ENCODE data around the gene PMM2. TPM values are rescaled to one million over a fixed set of nuclear protein-coding genes. Genes with fewer than 3 reads are reported as not detected.

PMM2 gene
- total RNA-seq, 1 experiment from 2014 or later, result 59.4 TPM

- no TSS peak for BruUV-seq (replicated peaks)
- Mint-ChIP-seq H3K36me3 (ENCODE audit: insufficient read depth, unreplicated experiment) (peaks cover 11% of the 10 kb centered on the region), H3K27me3 (ENCODE audit: insufficient read depth, unreplicated experiment) (no peaks in the 10 kb centered on the region), H3K27ac (ENCODE audit: low read depth, unreplicated experiment) (no peak overlapping the region), H3K9me3 (ENCODE audit: unreplicated experiment) (no peaks in the 10 kb centered on the region), H3K4me1 (ENCODE audit: insufficient read depth, unreplicated experiment) (peaks cover 23% of the 10 kb centered on the region), H3K4me3 (ENCODE audit: unreplicated experiment) (no peak overlapping the region)
- DNase-seq (ENCODE audit: unreplicated experiment), result peak; percentile 50
- POLR2A ChIA-PET, result interaction anchor here (1.3 kb wide), 1 partner anchor 15 kb away, joined by 3 read pairs; no protein-coding TSS in a partner anchor
- CTCF ChIA-PET, result interaction anchor here (0.5 to 1.1 kb wide), 6 partner anchors 18 to 317 kb away, joined by 3 to 5 read pairs (median 4); no protein-coding TSS in a partner anchor
- intact Hi-C loops (cut with micrococcal nuclease), result loop anchor here (10.0 kb wide), 1 partner anchor 249 kb away; no protein-coding TSS in a partner anchor
- no peak for TF ChIP-seq CTCF (IDR thresholded peaks at IDR 0.05; ENCODE audit: unreplicated experiment)
Measured at GRCh38 chr16:8885674-8886592, 88.3 kb downstream of the PMM2 start.

- H3K4me3 Mint-ChIP-seq (ENCODE audit: unreplicated experiment), result no peak overlapping the region
Measured at GRCh38 chr16:8886593-8887430, 89.2 kb downstream of the PMM2 start.

GRCh38 chr16:8887431-8887765 lies 89.8 kb downstream of the PMM2 start:
- intact Hi-C loops (cut with micrococcal nuclease), result loop anchor here (10.0 kb wide), 1 partner anchor 247 kb away; no protein-coding TSS in a partner anchor
- no peak overlapping the region for H3K27ac Mint-ChIP-seq (ENCODE audit: low read depth, unreplicated experiment)
- ChIA-PET POLR2A (no interaction called here), CTCF (interaction anchor here (7.8 kb wide), 1 partner anchor 8 kb away, joined by 56 read pairs; the partner anchor contains the start of gene LITAFD)
- no peak for DNase-seq (ENCODE audit: unreplicated experiment)
- TF ChIP-seq CTCF (IDR thresholded peaks at IDR 0.05; ENCODE audit: unreplicated experiment), result no peak
- no TSS peak for BruUV-seq (replicated peaks)
- no peaks in the 10 kb centered on the region for H3K27me3 Mint-ChIP-seq (ENCODE audit: insufficient read depth, unreplicated experiment)
- H3K9me3 Mint-ChIP-seq (ENCODE audit: unreplicated experiment), result no peaks in the 10 kb centered on the region
- no peak overlapping the region for H3K4me3 Mint-ChIP-seq (ENCODE audit: unreplicated experiment)
- peaks cover 23% of the 10 kb centered on the region for H3K4me1 Mint-ChIP-seq (ENCODE audit: insufficient read depth, unreplicated experiment)
- peaks cover 25% of the 10 kb centered on the region for H3K36me3 Mint-ChIP-seq (ENCODE audit: insufficient read depth, unreplicated experiment)

More at GRCh38 chr16:8886593-8887430, 89.2 kb downstream of the PMM2 start:
- DNase-seq (ENCODE audit: unreplicated experiment), result no peak
- no peak overlapping the region for H3K27ac Mint-ChIP-seq (ENCODE audit: low read depth, unreplicated experiment)
- no peaks in the 10 kb centered on the region for H3K9me3 Mint-ChIP-seq (ENCODE audit: unreplicated experiment)
- CTCF ChIA-PET, result interaction anchor here (0.6 to 7.8 kb wide), 6 partner anchors 7 to 318 kb away, joined by 3 to 56 read pairs (median 4); partner anchors contain the start of gene LITAFD
- POLR2A ChIA-PET, result interaction anchor here (1.3 kb wide), 1 partner anchor 14 kb away, joined by 3 read pairs; no protein-coding TSS in a partner anchor
- H3K4me1 Mint-ChIP-seq (ENCODE audit: insufficient read depth, unreplicated experiment), result peaks cover 23% of the 10 kb centered on the region
- H3K36me3 Mint-ChIP-seq (ENCODE audit: insufficient read depth, unreplicated experiment), result peaks cover 19% of the 10 kb centered on the region
- TF ChIP-seq CTCF (IDR thresholded peaks at IDR 0.05; ENCODE audit: unreplicated experiment), result no peak
- H3K27me3 Mint-ChIP-seq (ENCODE audit: insufficient read depth, unreplicated experiment), result no peaks in the 10 kb centered on the region
- BruUV-seq (replicated peaks), result no TSS peak
- intact Hi-C loops (cut with micrococcal nuclease), result loop anchor here (10.0 kb wide), 1 partner anchor 248 kb away; no protein-coding TSS in a partner anchor

All from MCF 10A (cell line).